Fibroblast of the aortic adventitia (primary cell): ENCODE measurements around the gene PHOX2A. TPM values are rescaled to one million over a fixed set of nuclear protein-coding genes. Genes with fewer than 3 reads are reported as not detected.

Experiments
- DNase-seq: peaks from one replicate; pipeline ENCODE4 v3.0.0-alpha.2; 2010; ENCODE audit warnings: low read depth
- H3K4me3 ChIP-seq: 2 replicates; pipeline ENCODE4 v1.5.1; 2011; ENCODE audit warnings: low read depth, mild to moderate bottlenecking, control low read depth, low read length, moderate library complexity
- total RNA-seq: library from RNA; depleted of rRNA; stranded (reverse); fragments of >200 nt; gene quantifications from 2 replicates; pipeline ENCODE4 v1.2.3, GENCODE V29; 2012; ENCODE audit warnings: low replicate concordance
- TF ChIP-seq, protein P1 (sequence below): IDR thresholded peaks from 2 replicates; pipeline ENCODE4 v1.5.1; 2011; ENCODE audit warnings: mild to moderate bottlenecking, low read length, control low read depth, inconsistent platforms; ENCODE audit not compliant: insufficient read depth

PHOX2A gene
- total RNA-seq, 1 donor: not detected

DNA sequence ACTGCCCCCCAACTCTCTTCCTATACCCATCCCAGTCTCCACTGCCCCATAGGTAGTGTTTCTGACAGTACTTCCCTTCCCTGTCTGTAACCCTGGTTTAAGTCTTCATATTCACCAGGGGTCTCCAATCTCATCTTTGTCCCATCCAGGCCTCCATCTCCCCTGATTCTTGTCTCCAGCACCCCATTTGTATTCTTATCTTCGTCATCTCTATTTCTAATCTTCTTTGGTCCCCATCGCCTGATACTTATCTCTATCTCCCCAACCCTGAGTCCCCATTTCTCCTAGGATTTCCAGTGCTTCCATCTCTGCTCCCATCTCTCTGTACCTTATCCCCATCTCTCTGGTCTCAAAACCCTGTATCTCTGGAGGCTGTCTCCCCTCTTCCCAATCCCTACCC is 1.8 kb downstream of the PHOX2A start:
- no peak overlapping the region for H3K4me3 ChIP-seq
- DNase-seq: no peak
- TF ChIP-seq, protein P1, sequence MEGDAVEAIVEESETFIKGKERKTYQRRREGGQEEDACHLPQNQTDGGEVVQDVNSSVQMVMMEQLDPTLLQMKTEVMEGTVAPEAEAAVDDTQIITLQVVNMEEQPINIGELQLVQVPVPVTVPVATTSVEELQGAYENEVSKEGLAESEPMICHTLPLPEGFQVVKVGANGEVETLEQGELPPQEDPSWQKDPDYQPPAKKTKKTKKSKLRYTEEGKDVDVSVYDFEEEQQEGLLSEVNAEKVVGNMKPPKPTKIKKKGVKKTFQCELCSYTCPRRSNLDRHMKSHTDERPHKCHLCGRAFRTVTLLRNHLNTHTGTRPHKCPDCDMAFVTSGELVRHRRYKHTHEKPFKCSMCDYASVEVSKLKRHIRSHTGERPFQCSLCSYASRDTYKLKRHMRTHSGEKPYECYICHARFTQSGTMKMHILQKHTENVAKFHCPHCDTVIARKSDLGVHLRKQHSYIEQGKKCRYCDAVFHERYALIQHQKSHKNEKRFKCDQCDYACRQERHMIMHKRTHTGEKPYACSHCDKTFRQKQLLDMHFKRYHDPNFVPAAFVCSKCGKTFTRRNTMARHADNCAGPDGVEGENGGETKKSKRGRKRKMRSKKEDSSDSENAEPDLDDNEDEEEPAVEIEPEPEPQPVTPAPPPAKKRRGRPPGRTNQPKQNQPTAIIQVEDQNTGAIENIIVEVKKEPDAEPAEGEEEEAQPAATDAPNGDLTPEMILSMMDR: no peak

- TF ChIP-seq, protein P1: no peak
- DNase-seq: no peak
- no peak overlapping the region for H3K4me3 ChIP-seq
Observed at GRCh38 chr11:72241291-72241781, 2.6 kb downstream of the PHOX2A start.

GRCh38 chr11:72240461-72241290 is 3.3 kb downstream of the PHOX2A start:
- DNase-seq: peak; percentile 24
- TF ChIP-seq, protein P1: no peak
- no peak overlapping the region for H3K4me3 ChIP-seq

GRCh38 chr11:72239849-72240460 is 4.0 kb downstream of the PHOX2A start:
- peak overlapping the region; percentile 22 for H3K4me3 ChIP-seq
- DNase-seq: peak; percentile 46
- TF ChIP-seq, protein P1: peak; percentile 15

- H3K4me3 ChIP-seq: peak overlapping the region; percentile 41
- TF ChIP-seq, protein P1: no peak
- DNase-seq: peak; percentile 44
Observed at GRCh38 chr11:72239313-72239848, 4.6 kb downstream of the PHOX2A start.

GRCh38 chr11:72238492-72239312 is 5.3 kb downstream of the PHOX2A start:
- no peak for DNase-seq
- TF ChIP-seq, protein P1: no peak
- H3K4me3 ChIP-seq: no peak overlapping the region
